IMR-90 (cell line): ENCODE measurements around the gene ZNF780A. TPM values are rescaled to one million over a fixed set of nuclear protein-coding genes. Genes with fewer than 3 reads are reported as not detected.

Source experiments
- ATAC-seq: fragments of 200-7000 bp; cut with Tn5 transposase; 2 replicates; pipeline ENCODE4 v1.9.1; 2020; ENCODE audit warnings: low read depth, mild to moderate bottlenecking, moderate library complexity
- BruUV-seq: library from RNA; stranded (reverse); fragments of 400-500 nt; replicated peaks from 2 replicates; lab custom pipeline; 2021; lab: Mats Ljungman, UMichigan
- CTCF ChIA-PET: fragments of 300-600 bp; formaldehyde crosslinking; extraction: SDS; loops from one replicate; lab custom pipeline; 2021; ENCODE audit warnings: antibody characterized with exemption; lab: Yijun Ruan, JAX
- POLR2A ChIA-PET: fragments of 300-600 bp; sonication (Branson Sonifier 250); formaldehyde crosslinking; loops from one replicate; lab custom pipeline; 2022; ENCODE audit warnings: antibody characterized with exemption; ENCODE audit not compliant: unreplicated experiment; lab: Charles Lee
- DNase-seq: peaks from one replicate; pipeline ENCODE4 v3.0.0; 2013
- H2AFZ ChIP-seq: replicated peaks from 2 replicates; pipeline ENCODE3; 2013; ENCODE audit warnings: low read length, mild to moderate bottlenecking; ENCODE audit not compliant: poor library complexity
- H2AK5ac ChIP-seq: 2 replicates; pipeline ENCODE4 v1.6.1; 2013; ENCODE audit warnings: low read depth, low read length, inconsistent platforms
- H2AK9ac ChIP-seq: replicated peaks from 2 replicates; pipeline ENCODE3; 2013; ENCODE audit warnings: mild to moderate bottlenecking, low read depth, low read length, moderate library complexity; ENCODE audit not compliant: poor library complexity
- H2BK120ac ChIP-seq: 2 replicates; pipeline ENCODE4 v1.6.1; 2013; ENCODE audit warnings: low read depth, low read length, inconsistent platforms
- H2BK15ac ChIP-seq: 3 replicates; pipeline ENCODE4 v1.6.1; 2013; ENCODE audit warnings: low read depth, low read length, inconsistent platforms
- H2BK20ac ChIP-seq: 2 replicates; pipeline ENCODE4 v1.6.1; 2013; ENCODE audit warnings: low read depth, mild to moderate bottlenecking, inconsistent platforms, low read length, moderate library complexity
- H2BK5ac ChIP-seq: 2 replicates; pipeline ENCODE4 v1.6.1; 2013; ENCODE audit warnings: mild to moderate bottlenecking, low read depth, low read length, inconsistent platforms; ENCODE audit not compliant: poor library complexity, severe bottlenecking
- H3K14ac ChIP-seq: replicated peaks from 2 replicates; pipeline ENCODE4 v1.6.1; 2013; ENCODE audit warnings: low read depth, low read length, inconsistent platforms
- H3K18ac ChIP-seq: 2 replicates; pipeline ENCODE4 v1.6.1; 2013; ENCODE audit warnings: low read depth, low read length, control low read depth
- H3K23ac ChIP-seq: 2 replicates; pipeline ENCODE4 v1.6.1; 2013; ENCODE audit warnings: low read depth, low read length, inconsistent platforms
- H3K27ac ChIP-seq: 2 replicates; pipeline ENCODE4 v1.5.1; 2013; ENCODE audit warnings: mild to moderate bottlenecking, control low read depth, low read length; ENCODE audit not compliant: insufficient read depth
- H3K27me3 ChIP-seq: 2 replicates; pipeline ENCODE4 v1.6.1; 2013; ENCODE audit warnings: low read length; ENCODE audit not compliant: control insufficient read depth, insufficient read depth
- H3K36me3 ChIP-seq: 2 replicates; pipeline ENCODE4 v1.6.1; 2013; ENCODE audit warnings: low read length, mixed read lengths; ENCODE audit not compliant: control insufficient read depth, insufficient read depth
- H3K4ac ChIP-seq: 2 replicates; pipeline ENCODE4 v1.6.1; 2013; ENCODE audit warnings: low read depth, low read length, inconsistent platforms
- H3K4me1 ChIP-seq: 2 replicates; pipeline ENCODE4 v1.6.1; 2013; ENCODE audit warnings: low read length, mixed read lengths; ENCODE audit not compliant: control insufficient read depth, insufficient read depth
- H3K4me2 ChIP-seq: 2 replicates; pipeline ENCODE4 v1.6.1; 2013; ENCODE audit warnings: low read depth, mild to moderate bottlenecking, control low read depth, low read length, moderate library complexity
- H3K4me3 ChIP-seq: 2 replicates; pipeline ENCODE4 v1.5.1; 2013; ENCODE audit warnings: low read depth, mild to moderate bottlenecking, control low read depth, low read length, moderate library complexity; ENCODE audit not compliant: insufficient read depth
- H3K56ac ChIP-seq: 2 replicates; pipeline ENCODE4 v1.6.1; 2013; ENCODE audit warnings: low read length, inconsistent platforms; ENCODE audit not compliant: insufficient read depth; ENCODE audit errors: extremely low read depth
- H3K79me1 ChIP-seq, 2 experiments: 2 replicates each; pipeline ENCODE4 v1.6.1; 2013; ENCODE audit warnings: low read length in 2 of 2, inconsistent platforms in 1 of 2, low read depth in 1 of 2
- H3K9ac ChIP-seq: 2 replicates; pipeline ENCODE4 v1.6.1; 2013; ENCODE audit warnings: low read depth, low read length, control low read depth
- H3K9me1 ChIP-seq: 2 replicates; pipeline ENCODE4 v1.6.1; 2013; ENCODE audit warnings: low read length, inconsistent platforms; ENCODE audit not compliant: insufficient read depth
- H3K9me3 ChIP-seq: 2 replicates; pipeline ENCODE4 v1.6.1; 2013; ENCODE audit warnings: low read length; ENCODE audit not compliant: control insufficient read depth, insufficient read depth
- H4K20me1 ChIP-seq: 2 replicates; pipeline ENCODE4 v1.6.1; 2013; ENCODE audit warnings: low read length, inconsistent platforms; ENCODE audit not compliant: insufficient read depth
- H4K5ac ChIP-seq: 2 replicates; pipeline ENCODE4 v1.6.1; 2013; ENCODE audit warnings: mild to moderate bottlenecking, low read depth, low read length, control low read depth
- H4K8ac ChIP-seq, 2 experiments: 2 replicates each; pipeline ENCODE4 v1.6.1; 2013; ENCODE audit warnings: low read depth in 2 of 2, low read length in 2 of 2, control low read depth in 1 of 2, inconsistent platforms in 1 of 2
- H4K91ac ChIP-seq: 2 replicates; pipeline ENCODE4 v1.6.1; 2013; ENCODE audit warnings: low read depth, low read length, inconsistent platforms; ENCODE audit not compliant: insufficient read depth
- BHLHE40 ChIP-seq: fragments of 150-350 bp; IDR thresholded peaks from 2 replicates; pipeline ENCODE4 v1.6.1; 2016; ENCODE audit warnings: mild to moderate bottlenecking, low read depth, low read length
- CEBPB ChIP-seq: IDR thresholded peaks from 2 replicates; pipeline ENCODE4 v1.6.1; 2012; ENCODE audit warnings: low read depth, low read length, improper control_type of control experiment
- CHD1 ChIP-seq: IDR thresholded peaks from 2 replicates; pipeline ENCODE4 v1.6.1; 2012; ENCODE audit warnings: low read depth, low read length, improper control_type of control experiment
- FOS ChIP-seq: fragments of 150-350 bp; IDR thresholded peaks from 2 replicates; pipeline ENCODE4 v1.6.1; 2016; ENCODE audit warnings: low read depth, low read length
- MAZ ChIP-seq: IDR thresholded peaks from 2 replicates; pipeline ENCODE4 v1.6.1; 2012; ENCODE audit warnings: low read depth, mild to moderate bottlenecking, low read length, improper control_type of control experiment, moderate library complexity, borderline replicate concordance
- NFE2L2 ChIP-seq: fragments of 150-350 bp; IDR thresholded peaks from 2 replicates; pipeline ENCODE4 v1.6.1; 2016; ENCODE audit warnings: low read depth, mild to moderate bottlenecking, low read length
- POLR2A ChIP-seq: IDR thresholded peaks from 2 replicates; pipeline ENCODE4 v1.6.1; 2012; ENCODE audit warnings: mild to moderate bottlenecking, low read depth, low read length
- RCOR1 ChIP-seq: IDR thresholded peaks from 2 replicates; pipeline ENCODE4 v1.6.1; 2012; ENCODE audit warnings: mild to moderate bottlenecking, low read length, improper control_type of control experiment; ENCODE audit not compliant: insufficient replicate concordance
- RFX5 ChIP-seq: IDR thresholded peaks from 2 replicates; pipeline ENCODE4 v1.8.0; 2012; ENCODE audit warnings: low read depth, mild to moderate bottlenecking, low read length, moderate library complexity
- SMC3 ChIP-seq: fragments of 150-350 bp; IDR thresholded peaks from 2 replicates; pipeline ENCODE4 v1.6.1; 2016; ENCODE audit warnings: low read depth, mild to moderate bottlenecking, antibody characterized with exemption, low read length, moderate library complexity
- WGBS, 2 experiments: methylation state at CpG; one replicate each; pipeline versions ENCODE4 v1.1.5 to v1.1.7; 2013; ENCODE audit warnings: missing lambda C conversion rate in 2 of 2; ENCODE audit not compliant: insufficient read length in 1 of 2; ENCODE audit errors: extremely low coverage in 2 of 2; 5-methylcytosine and 5-hydroxymethylcytosine counted together
- dilution Hi-C: fragments of 300-500 bp; cut with HindIII; formaldehyde crosslinking; loops from one replicate; pipeline ENCODE4 v1.14.3; 2018; ENCODE audit warnings: low sequenced_read_pairs; ENCODE audit not compliant: unreplicated experiment
- in situ Hi-C: fragments of 300-500 bp; cut with MboI; formaldehyde crosslinking; loops from 3 replicates; pipeline ENCODE4 v1.14.3; 2019; ENCODE audit warnings: low sequenced_read_pairs, inconsistent platforms, mixed read lengths
- intact Hi-C: fragments of 100-400 bp; cut with micrococcal nuclease; formaldehyde crosslinking; loops from 2 replicates; pipeline ENCODE4 v1.10.0; 2022
- polyA plus RNA-seq, 3 experiments: library from polyadenylated mRNA; depleted of rRNA; stranded (reverse); fragments of >200 nt; gene quantifications; 2 replicates each; pipeline ENCODE4 v1.2.3, GENCODE V29; 2012; ENCODE audit warnings: low replicate concordance in 1 of 3
- total RNA-seq: library from RNA; depleted of rRNA; stranded (reverse); fragments of >200 nt; gene quantifications from 2 replicates; pipeline ENCODE4 v1.2.3, GENCODE V29; 2012
- TF ChIP-seq, protein P1 (sequence below): fragments of 150-350 bp; IDR thresholded peaks from 2 replicates; pipeline ENCODE4 v1.6.1; 2016; ENCODE audit warnings: low read depth, mild to moderate bottlenecking, low read length, moderate library complexity, borderline replicate concordance

ZNF780A gene
- total and polyA plus RNA-seq, 2 of the 4 experiments (the other 2 are of a cell fraction) = 6.2 to 17.0 TPM

DNA sequence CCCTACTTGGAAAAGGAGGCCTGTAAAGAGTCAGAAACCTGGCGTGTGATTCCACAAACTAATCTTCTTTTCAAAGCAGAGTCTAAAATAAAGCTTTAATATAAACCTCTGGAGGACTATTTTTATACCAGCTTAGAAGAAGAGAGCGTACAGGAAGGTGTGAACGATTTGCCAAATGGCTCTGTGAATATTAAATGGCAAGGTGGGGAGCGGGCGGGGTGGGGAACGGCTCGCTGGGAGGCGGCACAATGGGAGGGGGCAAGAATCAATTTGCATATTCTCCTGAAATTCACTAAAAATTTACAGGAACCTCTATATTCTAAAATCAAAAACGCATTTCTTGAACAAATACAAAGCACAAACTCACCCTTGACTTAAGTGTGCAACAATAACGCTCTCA, 35.7 kb downstream of the ZNF780A start:
- peak overlapping the region; percentile 83 to 97; a peak in 3 of 4 replicates for H4K8ac ChIP-seq
- H2AK9ac ChIP-seq = no peak overlapping the region
- DNase-seq (no peak), ATAC-seq (no peak)
- no peak overlapping the region for H4K91ac ChIP-seq
- no peak overlapping the region for H2BK20ac ChIP-seq
- ChIA-PET CTCF (no interaction called here), POLR2A (no interaction called here)
- no peaks in the 10 kb centered on the region for H4K20me1 ChIP-seq
- H3K56ac ChIP-seq = no peak overlapping the region
- peaks cover 9 to 32% of the 10 kb centered on the region in 2 experiments for H3K79me1 ChIP-seq
- no peaks in the 10 kb centered on the region for H3K4me1 ChIP-seq
- H3K18ac ChIP-seq = no peak overlapping the region
- intact Hi-C loops (no loop called here), in situ Hi-C loops (no loop called here), dilution Hi-C loops (no loop called here)
- no peak overlapping the region for H2AK5ac ChIP-seq
- H3K9ac ChIP-seq = peak overlapping the region; percentile 66
- no peak overlapping the region for H4K5ac ChIP-seq
- H2BK15ac ChIP-seq = no peak overlapping the region
- BruUV-seq = no TSS peak
- peaks cover 4% of the 10 kb centered on the region for H3K9me3 ChIP-seq
- peak overlapping the region; percentile 48; the same call in 1 of the 2 replicates for H3K23ac ChIP-seq
- no peak overlapping the region for H3K27ac ChIP-seq
- H3K4ac ChIP-seq = no peak overlapping the region
- peaks cover 5% of the 10 kb centered on the region for H3K36me3 ChIP-seq
- no CpG with 5 or more reads among the region's 10 CpGs for WGBS, 2 experiments
- H3K14ac ChIP-seq = no peak overlapping the region
- no peak overlapping the region for H2AFZ ChIP-seq
- peak overlapping the region; percentile 77 for H3K4me3 ChIP-seq
- no peak for TF ChIP-seq CHD1
- TF ChIP-seq, protein P1, sequence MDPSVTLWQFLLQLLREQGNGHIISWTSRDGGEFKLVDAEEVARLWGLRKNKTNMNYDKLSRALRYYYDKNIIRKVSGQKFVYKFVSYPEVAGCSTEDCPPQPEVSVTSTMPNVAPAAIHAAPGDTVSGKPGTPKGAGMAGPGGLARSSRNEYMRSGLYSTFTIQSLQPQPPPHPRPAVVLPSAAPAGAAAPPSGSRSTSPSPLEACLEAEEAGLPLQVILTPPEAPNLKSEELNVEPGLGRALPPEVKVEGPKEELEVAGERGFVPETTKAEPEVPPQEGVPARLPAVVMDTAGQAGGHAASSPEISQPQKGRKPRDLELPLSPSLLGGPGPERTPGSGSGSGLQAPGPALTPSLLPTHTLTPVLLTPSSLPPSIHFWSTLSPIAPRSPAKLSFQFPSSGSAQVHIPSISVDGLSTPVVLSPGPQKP = no peak
- no peak for TF ChIP-seq NFE2L2
- TF ChIP-seq RCOR1 = no peak
- no peak for TF ChIP-seq RFX5
- no peak for TF ChIP-seq CEBPB
- TF ChIP-seq MAZ = no peak
- no peak for TF ChIP-seq FOS
- TF ChIP-seq SMC3 = no peak
- TF ChIP-seq POLR2A = no peak
- TF ChIP-seq BHLHE40 = no peak
- no peaks in the 10 kb centered on the region for H3K27me3 ChIP-seq
- no peaks in the 10 kb centered on the region for H3K9me1 ChIP-seq
- no peak overlapping the region for H2BK5ac ChIP-seq
- H2BK120ac ChIP-seq = no peak overlapping the region
- H3K4me2 ChIP-seq = peak overlapping the region; percentile 56
